IMR-90 (cell line): ENCODE results near the gene CCNB2. TPM values are rescaled to one million over a fixed set of nuclear protein-coding genes. Genes with fewer than 3 reads are reported as not detected.

Source experiments
- ATAC-seq: fragments of 200-7000 bp; cut with Tn5 transposase; 2 replicates; pipeline ENCODE4 v1.9.1; 2020; ENCODE audit warnings: low read depth, mild to moderate bottlenecking, moderate library complexity
- BruUV-seq: library from RNA; stranded (reverse); fragments of 400-500 nt; replicated peaks from 2 replicates; lab custom pipeline; 2021; lab: Mats Ljungman, UMichigan
- CTCF ChIA-PET: fragments of 300-600 bp; formaldehyde crosslinking; extraction: SDS; loops from one replicate; lab custom pipeline; 2021; ENCODE audit warnings: antibody characterized with exemption; lab: Yijun Ruan, JAX
- POLR2A ChIA-PET: fragments of 300-600 bp; sonication (Branson Sonifier 250); formaldehyde crosslinking; loops from one replicate; lab custom pipeline; 2022; ENCODE audit warnings: antibody characterized with exemption; ENCODE audit not compliant: unreplicated experiment; lab: Charles Lee
- DNase-seq: peaks from one replicate; pipeline ENCODE4 v3.0.0; 2013
- H2AFZ ChIP-seq: replicated peaks from 2 replicates; pipeline ENCODE3; 2013; ENCODE audit warnings: low read length, mild to moderate bottlenecking; ENCODE audit not compliant: poor library complexity
- H2AK5ac ChIP-seq: 2 replicates; pipeline ENCODE4 v1.6.1; 2013; ENCODE audit warnings: low read depth, low read length, inconsistent platforms
- H2AK9ac ChIP-seq: replicated peaks from 2 replicates; pipeline ENCODE3; 2013; ENCODE audit warnings: mild to moderate bottlenecking, low read depth, low read length, moderate library complexity; ENCODE audit not compliant: poor library complexity
- H2BK120ac ChIP-seq: 2 replicates; pipeline ENCODE4 v1.6.1; 2013; ENCODE audit warnings: low read depth, low read length, inconsistent platforms
- H2BK15ac ChIP-seq: 3 replicates; pipeline ENCODE4 v1.6.1; 2013; ENCODE audit warnings: low read depth, low read length, inconsistent platforms
- H2BK20ac ChIP-seq: 2 replicates; pipeline ENCODE4 v1.6.1; 2013; ENCODE audit warnings: low read depth, mild to moderate bottlenecking, inconsistent platforms, low read length, moderate library complexity
- H2BK5ac ChIP-seq: 2 replicates; pipeline ENCODE4 v1.6.1; 2013; ENCODE audit warnings: mild to moderate bottlenecking, low read depth, low read length, inconsistent platforms; ENCODE audit not compliant: poor library complexity, severe bottlenecking
- H3K14ac ChIP-seq: replicated peaks from 2 replicates; pipeline ENCODE4 v1.6.1; 2013; ENCODE audit warnings: low read depth, low read length, inconsistent platforms
- H3K18ac ChIP-seq: 2 replicates; pipeline ENCODE4 v1.6.1; 2013; ENCODE audit warnings: low read depth, low read length, control low read depth
- H3K23ac ChIP-seq: 2 replicates; pipeline ENCODE4 v1.6.1; 2013; ENCODE audit warnings: low read depth, low read length, inconsistent platforms
- H3K27ac ChIP-seq: 2 replicates; pipeline ENCODE4 v1.5.1; 2013; ENCODE audit warnings: mild to moderate bottlenecking, control low read depth, low read length; ENCODE audit not compliant: insufficient read depth
- H3K27me3 ChIP-seq: 2 replicates; pipeline ENCODE4 v1.6.1; 2013; ENCODE audit warnings: low read length; ENCODE audit not compliant: control insufficient read depth, insufficient read depth
- H3K36me3 ChIP-seq: 2 replicates; pipeline ENCODE4 v1.6.1; 2013; ENCODE audit warnings: low read length, mixed read lengths; ENCODE audit not compliant: control insufficient read depth, insufficient read depth
- H3K4ac ChIP-seq: 2 replicates; pipeline ENCODE4 v1.6.1; 2013; ENCODE audit warnings: low read depth, low read length, inconsistent platforms
- H3K4me1 ChIP-seq: 2 replicates; pipeline ENCODE4 v1.6.1; 2013; ENCODE audit warnings: low read length, mixed read lengths; ENCODE audit not compliant: control insufficient read depth, insufficient read depth
- H3K4me2 ChIP-seq: 2 replicates; pipeline ENCODE4 v1.6.1; 2013; ENCODE audit warnings: low read depth, mild to moderate bottlenecking, control low read depth, low read length, moderate library complexity
- H3K4me3 ChIP-seq: 2 replicates; pipeline ENCODE4 v1.5.1; 2013; ENCODE audit warnings: low read depth, mild to moderate bottlenecking, control low read depth, low read length, moderate library complexity; ENCODE audit not compliant: insufficient read depth
- H3K56ac ChIP-seq: 2 replicates; pipeline ENCODE4 v1.6.1; 2013; ENCODE audit warnings: low read length, inconsistent platforms; ENCODE audit not compliant: insufficient read depth; ENCODE audit errors: extremely low read depth
- H3K79me1 ChIP-seq, 2 experiments: 2 replicates each; pipeline ENCODE4 v1.6.1; 2013; ENCODE audit warnings: low read length in 2 of 2, inconsistent platforms in 1 of 2, low read depth in 1 of 2
- H3K9ac ChIP-seq: 2 replicates; pipeline ENCODE4 v1.6.1; 2013; ENCODE audit warnings: low read depth, low read length, control low read depth
- H3K9me1 ChIP-seq: 2 replicates; pipeline ENCODE4 v1.6.1; 2013; ENCODE audit warnings: low read length, inconsistent platforms; ENCODE audit not compliant: insufficient read depth
- H3K9me3 ChIP-seq: 2 replicates; pipeline ENCODE4 v1.6.1; 2013; ENCODE audit warnings: low read length; ENCODE audit not compliant: control insufficient read depth, insufficient read depth
- H4K20me1 ChIP-seq: 2 replicates; pipeline ENCODE4 v1.6.1; 2013; ENCODE audit warnings: low read length, inconsistent platforms; ENCODE audit not compliant: insufficient read depth
- H4K5ac ChIP-seq: 2 replicates; pipeline ENCODE4 v1.6.1; 2013; ENCODE audit warnings: mild to moderate bottlenecking, low read depth, low read length, control low read depth
- H4K8ac ChIP-seq, 2 experiments: 2 replicates each; pipeline ENCODE4 v1.6.1; 2013; ENCODE audit warnings: low read depth in 2 of 2, low read length in 2 of 2, control low read depth in 1 of 2, inconsistent platforms in 1 of 2
- H4K91ac ChIP-seq: 2 replicates; pipeline ENCODE4 v1.6.1; 2013; ENCODE audit warnings: low read depth, low read length, inconsistent platforms; ENCODE audit not compliant: insufficient read depth
- BHLHE40 ChIP-seq: fragments of 150-350 bp; IDR thresholded peaks from 2 replicates; pipeline ENCODE4 v1.6.1; 2016; ENCODE audit warnings: mild to moderate bottlenecking, low read depth, low read length
- CEBPB ChIP-seq: IDR thresholded peaks from 2 replicates; pipeline ENCODE4 v1.6.1; 2012; ENCODE audit warnings: low read depth, low read length, improper control_type of control experiment
- CTCF ChIP-seq: conservative IDR thresholded peaks from 2 replicates; pipeline ENCODE4 v1.5.1; 2012; ENCODE audit warnings: mild to moderate bottlenecking, low read depth, low read length, improper control_type of control experiment
- FOS ChIP-seq: fragments of 150-350 bp; IDR thresholded peaks from 2 replicates; pipeline ENCODE4 v1.6.1; 2016; ENCODE audit warnings: low read depth, low read length
- MAZ ChIP-seq: IDR thresholded peaks from 2 replicates; pipeline ENCODE4 v1.6.1; 2012; ENCODE audit warnings: low read depth, mild to moderate bottlenecking, low read length, improper control_type of control experiment, moderate library complexity, borderline replicate concordance
- NFE2L2 ChIP-seq: fragments of 150-350 bp; IDR thresholded peaks from 2 replicates; pipeline ENCODE4 v1.6.1; 2016; ENCODE audit warnings: low read depth, mild to moderate bottlenecking, low read length
- RAD21 ChIP-seq: IDR thresholded peaks from 2 replicates; pipeline ENCODE4 v1.6.1; 2012; ENCODE audit warnings: low read length, improper control_type of control experiment
- RCOR1 ChIP-seq: IDR thresholded peaks from 2 replicates; pipeline ENCODE4 v1.6.1; 2012; ENCODE audit warnings: mild to moderate bottlenecking, low read length, improper control_type of control experiment; ENCODE audit not compliant: insufficient replicate concordance
- RFX5 ChIP-seq: IDR thresholded peaks from 2 replicates; pipeline ENCODE4 v1.8.0; 2012; ENCODE audit warnings: low read depth, mild to moderate bottlenecking, low read length, moderate library complexity
- WGBS, 2 experiments: methylation state at CpG; one replicate each; pipeline versions ENCODE4 v1.1.5 to v1.1.7; 2013; ENCODE audit warnings: missing lambda C conversion rate in 2 of 2; ENCODE audit not compliant: insufficient read length in 1 of 2; ENCODE audit errors: extremely low coverage in 2 of 2; 5-methylcytosine and 5-hydroxymethylcytosine counted together
- dilution Hi-C: fragments of 300-500 bp; cut with HindIII; formaldehyde crosslinking; loops from one replicate; pipeline ENCODE4 v1.14.3; 2018; ENCODE audit warnings: low sequenced_read_pairs; ENCODE audit not compliant: unreplicated experiment
- in situ Hi-C: fragments of 300-500 bp; cut with MboI; formaldehyde crosslinking; loops from 3 replicates; pipeline ENCODE4 v1.14.3; 2019; ENCODE audit warnings: low sequenced_read_pairs, inconsistent platforms, mixed read lengths
- intact Hi-C: fragments of 100-400 bp; cut with micrococcal nuclease; formaldehyde crosslinking; loops from 2 replicates; pipeline ENCODE4 v1.10.0; 2022
- polyA plus RNA-seq, 3 experiments: library from polyadenylated mRNA; depleted of rRNA; stranded (reverse); fragments of >200 nt; gene quantifications; 2 replicates each; pipeline ENCODE4 v1.2.3, GENCODE V29; 2012; ENCODE audit warnings: low replicate concordance in 1 of 3
- total RNA-seq: library from RNA; depleted of rRNA; stranded (reverse); fragments of >200 nt; gene quantifications from 2 replicates; pipeline ENCODE4 v1.2.3, GENCODE V29; 2012

Gene CCNB2
- total and polyA plus RNA-seq, 2 of the 4 experiments (the other 2 are of a cell fraction): 52.5 to 54.6 TPM

- peaks cover 27 to 39% of the 10 kb centered on the region in 2 experiments for H3K79me1 ChIP-seq
- DNase-seq (no peak), ATAC-seq (no peak)
- BruUV-seq: no TSS peak
- H3K56ac ChIP-seq: no peak overlapping the region
- no peak overlapping the region for H3K9ac ChIP-seq
- H4K5ac ChIP-seq: no peak overlapping the region
- peaks cover 2% of the 10 kb centered on the region for H3K9me1 ChIP-seq
- no peak overlapping the region for H2BK20ac ChIP-seq
- ChIA-PET CTCF (no interaction called here), POLR2A (interaction anchor here (0.6 kb wide), 1 partner anchor 13 kb away, joined by 9 read pairs; no protein-coding TSS in a partner anchor)
- no peaks in the 10 kb centered on the region for H3K27me3 ChIP-seq
- no peak overlapping the region for H2AK5ac ChIP-seq
- H2AK9ac ChIP-seq: no peak overlapping the region
- H3K4me1 ChIP-seq: no peaks in the 10 kb centered on the region
- H4K20me1 ChIP-seq: no peaks in the 10 kb centered on the region; the same call in 1 of the 2 replicates
- no peak for TF ChIP-seq FOS
- TF ChIP-seq MAZ: no peak
- no peak for TF ChIP-seq RFX5
- no peak for TF ChIP-seq BHLHE40
- TF ChIP-seq NFE2L2: no peak
- TF ChIP-seq CTCF: no peak
- TF ChIP-seq RCOR1: no peak
- TF ChIP-seq CEBPB: no peak
- TF ChIP-seq RAD21: no peak
- H3K9me3 ChIP-seq: no peaks in the 10 kb centered on the region
- H2BK5ac ChIP-seq: no peak overlapping the region
- no peak overlapping the region for H2BK15ac ChIP-seq
- no peak overlapping the region for H3K4ac ChIP-seq
- no CpG with 5 or more reads among the region's 3 CpGs for WGBS, 2 experiments
- no peak overlapping the region for H3K4me2 ChIP-seq
- intact Hi-C loops: no loop called here
- no peak overlapping the region for H3K14ac ChIP-seq
- dilution Hi-C loops: no loop called here
- H3K27ac ChIP-seq: no peak overlapping the region
- H4K8ac ChIP-seq: no peak overlapping the region
- no peak overlapping the region for H2AFZ ChIP-seq
- no peak overlapping the region for H4K91ac ChIP-seq
- H3K4me3 ChIP-seq: no peak overlapping the region
- H3K23ac ChIP-seq: no peak overlapping the region
- H3K36me3 ChIP-seq: peaks cover 30% of the 10 kb centered on the region
- no peak overlapping the region for H3K18ac ChIP-seq
- no peak overlapping the region for H2BK120ac ChIP-seq
- in situ Hi-C loops: no loop called here
Measured at GRCh38 chr15:59131969-59132562, 27.1 kb downstream of the CCNB2 start.
